HCT116 (cell line): ENCODE results near the gene P2RY14. TPM values are rescaled to one million over a fixed set of nuclear protein-coding genes. Genes with fewer than 3 reads are reported as not detected.

Experiments used
- ATAC-seq: fragments of 200-7000 bp; cut with Tn5 transposase; 2 replicates; pipeline ENCODE4 v1.9.1; 2020; ENCODE audit warnings: mild to moderate bottlenecking, moderate library complexity
- BruUV-seq: library from RNA; stranded (reverse); fragments of 400-500 nt; replicated peaks from 2 replicates; lab custom pipeline; 2021; lab: Mats Ljungman, UMichigan
- CTCF ChIA-PET: fragments of 300-600 bp; sonication (Branson Sonifier 250); formaldehyde crosslinking; loops from one replicate; lab custom pipeline; 2021; ENCODE audit warnings: antibody characterized with exemption; lab: Charles Lee
- POLR2A ChIA-PET: fragments of 300-600, 350-600 bp; sonication (Branson Sonifier 250); formaldehyde crosslinking; loops from one replicate; lab custom pipeline; 2021; ENCODE audit warnings: antibody characterized with exemption; lab: Charles Lee
- RAD21 ChIA-PET, 2 experiments: fragments of 300-600 bp; sonication (Branson Sonifier 250); formaldehyde crosslinking; loops; one replicate each; lab custom pipeline; 2023; ENCODE audit warnings: low total read pairs in 2 of 2; ENCODE audit not compliant: uncharacterized antibody in 2 of 2, unreplicated experiment in 2 of 2, low non-redundant PET in 1 of 2; lab: Charles Lee
- DNase-seq: peaks from one replicate; pipeline ENCODE4 v3.0.0-alpha.2; 2010; ENCODE audit warnings: low read depth, low spot score
- H2AFZ ChIP-seq: fragments of 200-600 bp; shearing (Covaris generic), sonication (generic); 2 replicates; pipeline ENCODE4 v1.6.1; 2017; ENCODE audit warnings: low read depth, mixed run types, mixed read lengths, antibody characterized with exemption, low read length; ENCODE audit not compliant: poor library complexity, severe bottlenecking
- H3K27ac ChIP-seq: 2 replicates; pipeline ENCODE4 v1.5.1; 2012; ENCODE audit warnings: low read depth, low read length
- H3K27me3 ChIP-seq: fragments of 200-600 bp; sonication (generic); 2 replicates; pipeline ENCODE4 v1.6.1; 2016; ENCODE audit warnings: mixed run types, low read length, mixed read lengths; ENCODE audit not compliant: insufficient read depth
- H3K36me3 ChIP-seq, 2 experiments: fragments of 200-500 bp in 1 of 2; fragments of 200-600 bp in 1 of 2; sonication (Bioruptor generic) in 1 of 2; sonication (generic) in 1 of 2; 2 replicates each; pipeline versions ENCODE4 v1.5.1 to v1.6.1; 2014 to 2016; ENCODE audit warnings: low read length in 2 of 2, inconsistent platforms in 1 of 2, mixed read lengths in 1 of 2, mixed run types in 1 of 2; ENCODE audit not compliant: insufficient read depth in 2 of 2, control insufficient read depth in 1 of 2
- H3K4me1 ChIP-seq, 2 experiments: fragments of 200-600 bp in 1 of 2; sonication (generic) in 1 of 2; 2 replicates each; pipeline versions ENCODE4 v1.5.1 to v1.6.1; 2012 to 2017; ENCODE audit warnings: low read length in 2 of 2, inconsistent platforms in 1 of 2, mild to moderate bottlenecking in 1 of 2, mixed read lengths in 1 of 2, mixed run types in 1 of 2, moderate library complexity in 1 of 2; ENCODE audit not compliant: insufficient read depth in 2 of 2, control insufficient read depth in 1 of 2
- H3K4me2 ChIP-seq: fragments of 200-600 bp; sonication (generic); 2 replicates; pipeline ENCODE4 v1.6.1; 2017; ENCODE audit warnings: mixed run types, low read length, mixed read lengths
- H3K4me3 ChIP-seq, 2 experiments: fragments of 200-600 bp in 1 of 2; sonication (generic) in 1 of 2; replicated peaks in 1 of 2; 2 replicates each; pipeline ENCODE4 v1.5.1; 2011 to 2016; ENCODE audit warnings: low read length in 2 of 2, control low read depth in 1 of 2, low read depth in 1 of 2, mild to moderate bottlenecking in 1 of 2, mixed read lengths in 1 of 2, mixed run types in 1 of 2
- H3K79me2 ChIP-seq: fragments of 200-600 bp; sonication (generic); 2 replicates; pipeline ENCODE4 v1.6.1; 2017; ENCODE audit warnings: mild to moderate bottlenecking, mixed run types, low read length, moderate library complexity, mixed read lengths; ENCODE audit not compliant: insufficient read depth
- H3K9ac ChIP-seq: fragments of 200-600 bp; sonication (generic); 2 replicates; pipeline ENCODE4 v1.6.1; 2016; ENCODE audit warnings: low read length, mixed read lengths
- H3K9me2 ChIP-seq: fragments of 200-600 bp; sonication (generic), shearing (Covaris generic); 2 replicates; pipeline ENCODE4 v1.6.1; 2017; ENCODE audit warnings: mixed run types, mild to moderate bottlenecking, moderate library complexity; ENCODE audit not compliant: insufficient read depth
- H3K9me3 ChIP-seq, 2 experiments: fragments of 200-500 bp in 1 of 2; fragments of 200-600 bp in 1 of 2; sonication (Bioruptor generic) in 1 of 2; sonication (generic) in 1 of 2; 2 replicates each; pipeline ENCODE4 v1.6.1; 2014 to 2017; ENCODE audit warnings: low read length in 2 of 2, mixed read lengths in 2 of 2, inconsistent platforms in 1 of 2, low read depth in 1 of 2, mild to moderate bottlenecking in 1 of 2, mixed run types in 1 of 2, moderate library complexity in 1 of 2; ENCODE audit not compliant: control insufficient read depth in 1 of 2, insufficient read depth in 1 of 2
- H4K20me1 ChIP-seq: fragments of 200-600 bp; sonication (generic), shearing (Covaris generic); 2 replicates; pipeline ENCODE4 v1.6.1; 2017; ENCODE audit warnings: mixed run types, mild to moderate bottlenecking, moderate library complexity; ENCODE audit not compliant: insufficient read depth
- ATF3 ChIP-seq: IDR thresholded peaks from 2 replicates; pipeline ENCODE4 v1.6.1; 2012
- CBX3 ChIP-seq: IDR thresholded peaks from 2 replicates; pipeline ENCODE4 v1.6.1; 2012; ENCODE audit warnings: low read depth
- FOSL1 ChIP-seq: IDR thresholded peaks from 2 replicates; pipeline ENCODE4 v1.6.1; 2012; ENCODE audit warnings: low read depth
- JUND ChIP-seq: IDR thresholded peaks from 2 replicates; pipeline ENCODE4 v1.6.1; 2012
- RAD21 ChIP-seq: IDR thresholded peaks from 2 replicates; pipeline ENCODE4 v1.6.1; 2012; ENCODE audit warnings: low read depth, mild to moderate bottlenecking
- SP1 ChIP-seq: IDR thresholded peaks from 2 replicates; pipeline ENCODE4 v1.6.1; 2012; ENCODE audit warnings: low read depth
- SRF ChIP-seq: IDR thresholded peaks from 2 replicates; pipeline ENCODE4 v1.6.1; 2012; ENCODE audit warnings: low read depth
- TCF7L2 ChIP-seq: IDR thresholded peaks from 2 replicates; pipeline ENCODE4 v1.7.0; 2011; ENCODE audit warnings: borderline replicate concordance, inconsistent platforms; ENCODE audit not compliant: insufficient read depth, insufficient read length; ENCODE audit errors: extremely low read depth
- ZNF274 ChIP-seq: fragments of 200-500 bp; sonication (Bioruptor generic); IDR thresholded peaks from 2 replicates; pipeline ENCODE4 v1.6.1; 2014; ENCODE audit warnings: mild to moderate bottlenecking, low read depth, low read length, inconsistent platforms
- intact Hi-C: fragments of 100-400 bp; cut with micrococcal nuclease; formaldehyde crosslinking; loops from 2 replicates; pipeline ENCODE4 v1.10.0; 2022
- total RNA-seq: library from RNA; stranded (reverse); gene quantifications from one replicate; pipeline ENCODE4 v1.2.1, GENCODE V29; 2021; ENCODE audit not compliant: unreplicated experiment
- TF ChIP-seq, protein P1 (sequence below), 3 experiments: fragments of 200-600 bp in 1 of 3; sonication (generic) in 1 of 3; IDR thresholded peaks in 2 of 3; conservative IDR thresholded peaks in 1 of 3; 2 replicates each; pipeline ENCODE4 v1.5.1; 2012 to 2017; ENCODE audit warnings: low read depth in 2 of 3, low read length in 2 of 3, antibody characterized with exemption in 1 of 3, borderline replicate concordance in 1 of 3, control low read depth in 1 of 3, mild to moderate bottlenecking in 1 of 3, mixed read lengths in 1 of 3, mixed run types in 1 of 3, moderate library complexity in 1 of 3; ENCODE audit not compliant: insufficient read depth in 1 of 3
- TF ChIP-seq, protein P2 (sequence below): IDR thresholded peaks from 2 replicates; pipeline ENCODE4 v1.6.1; 2012; ENCODE audit warnings: low read depth

P2RY14 gene
- total RNA-seq, 1 experiment from 2014 or later: not detected

DNA sequence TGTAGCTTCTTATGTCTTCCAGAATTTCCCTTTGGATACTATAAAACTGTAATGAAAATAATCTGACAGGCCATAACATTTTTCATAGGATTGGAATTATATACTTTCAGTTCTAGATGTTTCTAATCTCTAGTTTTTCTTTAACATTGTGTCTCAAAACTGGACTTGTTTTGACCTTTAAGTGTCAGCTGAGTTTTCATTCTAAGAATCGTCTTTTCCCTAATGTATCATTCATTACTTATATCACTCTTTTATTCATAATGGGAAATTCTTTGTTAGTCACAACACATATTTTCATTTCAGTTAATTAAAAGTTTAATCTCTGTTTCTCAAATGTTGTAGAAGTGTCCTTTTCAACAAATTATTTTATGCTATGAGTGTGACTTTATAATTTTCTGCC is 87.2 kb downstream of the P2RY14 start:
- BruUV-seq: no TSS peak
- POLR2A ChIA-PET: no interaction called here

DNA sequence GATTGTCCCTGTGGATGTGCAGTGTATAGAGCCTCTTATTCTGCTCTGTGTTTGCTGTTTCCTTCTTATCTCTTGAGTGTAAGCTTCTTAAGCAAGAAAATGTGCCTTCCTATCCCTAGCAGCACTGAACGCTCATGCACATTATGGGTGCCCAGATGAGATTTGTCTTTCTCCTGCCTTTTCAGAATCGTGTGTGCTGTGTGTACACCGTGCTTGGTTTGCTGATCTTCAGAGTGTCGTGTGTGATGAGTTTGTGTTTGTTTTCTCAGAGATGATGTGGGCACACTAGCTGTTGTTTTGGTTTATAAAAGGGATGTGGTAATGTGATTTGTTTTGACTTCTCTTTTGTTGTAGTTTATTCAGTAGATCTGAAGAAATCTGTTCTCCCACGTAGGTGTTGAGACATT is 95.1 kb downstream of the P2RY14 start:
- Histone ChIP-seq H3K4me2 (no peak overlapping the region), H3K9me2 (no peaks in the 10 kb centered on the region), H3K9me3 (no peaks in the 10 kb centered on the region), H3K4me3 (no peak overlapping the region), H2AFZ (no peak overlapping the region), H4K20me1 (no peaks in the 10 kb centered on the region), H3K9ac (no peak overlapping the region), H3K27ac (no peak overlapping the region), H3K4me1 (peaks cover 0 to 2% of the 10 kb centered on the region in 2 experiments; a peak in 1 of 4 replicates), H3K79me2 (no peaks in the 10 kb centered on the region), H3K36me3 (no peaks in the 10 kb centered on the region), H3K27me3 (no peaks in the 10 kb centered on the region)
- CTCF ChIA-PET: no interaction called here
- DNase-seq (no peak), ATAC-seq (no peak)
- BruUV-seq: no TSS peak
- POLR2A ChIA-PET: no interaction called here
- intact Hi-C loops: no loop called here
- RAD21 ChIA-PET: no interaction called here
- TF ChIP-seq ATF3 (no peak), ZNF274 (no peak), FOSL1 (no peak), SP1 (no peak), JUND (no peak), CBX3 (no peak), RAD21 (no peak), TCF7L2 (no peak), SRF (no peak)
- TF ChIP-seq, protein P1, sequence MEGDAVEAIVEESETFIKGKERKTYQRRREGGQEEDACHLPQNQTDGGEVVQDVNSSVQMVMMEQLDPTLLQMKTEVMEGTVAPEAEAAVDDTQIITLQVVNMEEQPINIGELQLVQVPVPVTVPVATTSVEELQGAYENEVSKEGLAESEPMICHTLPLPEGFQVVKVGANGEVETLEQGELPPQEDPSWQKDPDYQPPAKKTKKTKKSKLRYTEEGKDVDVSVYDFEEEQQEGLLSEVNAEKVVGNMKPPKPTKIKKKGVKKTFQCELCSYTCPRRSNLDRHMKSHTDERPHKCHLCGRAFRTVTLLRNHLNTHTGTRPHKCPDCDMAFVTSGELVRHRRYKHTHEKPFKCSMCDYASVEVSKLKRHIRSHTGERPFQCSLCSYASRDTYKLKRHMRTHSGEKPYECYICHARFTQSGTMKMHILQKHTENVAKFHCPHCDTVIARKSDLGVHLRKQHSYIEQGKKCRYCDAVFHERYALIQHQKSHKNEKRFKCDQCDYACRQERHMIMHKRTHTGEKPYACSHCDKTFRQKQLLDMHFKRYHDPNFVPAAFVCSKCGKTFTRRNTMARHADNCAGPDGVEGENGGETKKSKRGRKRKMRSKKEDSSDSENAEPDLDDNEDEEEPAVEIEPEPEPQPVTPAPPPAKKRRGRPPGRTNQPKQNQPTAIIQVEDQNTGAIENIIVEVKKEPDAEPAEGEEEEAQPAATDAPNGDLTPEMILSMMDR (IDR thresholded peaks at IDR 0.05 in 2 of 3, conservative IDR thresholded peaks at IDR 0.05 in 1 of 3; ENCODE audit: borderline replicate concordance in 1 of 3, insufficient read depth in 1 of 3, low read depth in 2 of 3, low read length in 2 of 3): no peak
- TF ChIP-seq, protein P2, sequence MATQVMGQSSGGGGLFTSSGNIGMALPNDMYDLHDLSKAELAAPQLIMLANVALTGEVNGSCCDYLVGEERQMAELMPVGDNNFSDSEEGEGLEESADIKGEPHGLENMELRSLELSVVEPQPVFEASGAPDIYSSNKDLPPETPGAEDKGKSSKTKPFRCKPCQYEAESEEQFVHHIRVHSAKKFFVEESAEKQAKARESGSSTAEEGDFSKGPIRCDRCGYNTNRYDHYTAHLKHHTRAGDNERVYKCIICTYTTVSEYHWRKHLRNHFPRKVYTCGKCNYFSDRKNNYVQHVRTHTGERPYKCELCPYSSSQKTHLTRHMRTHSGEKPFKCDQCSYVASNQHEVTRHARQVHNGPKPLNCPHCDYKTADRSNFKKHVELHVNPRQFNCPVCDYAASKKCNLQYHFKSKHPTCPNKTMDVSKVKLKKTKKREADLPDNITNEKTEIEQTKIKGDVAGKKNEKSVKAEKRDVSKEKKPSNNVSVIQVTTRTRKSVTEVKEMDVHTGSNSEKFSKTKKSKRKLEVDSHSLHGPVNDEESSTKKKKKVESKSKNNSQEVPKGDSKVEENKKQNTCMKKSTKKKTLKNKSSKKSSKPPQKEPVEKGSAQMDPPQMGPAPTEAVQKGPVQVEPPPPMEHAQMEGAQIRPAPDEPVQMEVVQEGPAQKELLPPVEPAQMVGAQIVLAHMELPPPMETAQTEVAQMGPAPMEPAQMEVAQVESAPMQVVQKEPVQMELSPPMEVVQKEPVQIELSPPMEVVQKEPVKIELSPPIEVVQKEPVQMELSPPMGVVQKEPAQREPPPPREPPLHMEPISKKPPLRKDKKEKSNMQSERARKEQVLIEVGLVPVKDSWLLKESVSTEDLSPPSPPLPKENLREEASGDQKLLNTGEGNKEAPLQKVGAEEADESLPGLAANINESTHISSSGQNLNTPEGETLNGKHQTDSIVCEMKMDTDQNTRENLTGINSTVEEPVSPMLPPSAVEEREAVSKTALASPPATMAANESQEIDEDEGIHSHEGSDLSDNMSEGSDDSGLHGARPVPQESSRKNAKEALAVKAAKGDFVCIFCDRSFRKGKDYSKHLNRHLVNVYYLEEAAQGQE: no peak

More for the DNA sequence above, 87.2 kb downstream of the P2RY14 start:
- Histone ChIP-seq H4K20me1 (no peaks in the 10 kb centered on the region), H3K4me2 (no peak overlapping the region), H3K9me2 (no peaks in the 10 kb centered on the region), H3K27me3 (no peaks in the 10 kb centered on the region), H3K36me3 (no peaks in the 10 kb centered on the region), H3K79me2 (no peaks in the 10 kb centered on the region), H2AFZ (no peak overlapping the region), H3K9me3 (no peaks in the 10 kb centered on the region), H3K4me1 (no peaks in the 10 kb centered on the region), H3K4me3 (no peak overlapping the region), H3K9ac (no peak overlapping the region), H3K27ac (no peak overlapping the region)
- CTCF ChIA-PET: no interaction called here
- intact Hi-C loops: no loop called here
- DNase-seq: no peak
- RAD21 ChIA-PET: no interaction called here
- no peak for ATAC-seq
- TF ChIP-seq RAD21 (no peak), ZNF274 (no peak), ATF3 (no peak)
